Endothelial cell of umbilical vein (primary cell): ENCODE measurements around the gene CFAP57. TPM values are rescaled to one million over a fixed set of nuclear protein-coding genes. Genes with fewer than 3 reads are reported as not detected.

Source experiments
- BruUV-seq: library from RNA; stranded (reverse); fragments of 400-500 nt; replicated peaks from 2 replicates; lab custom pipeline; 2021; lab: Mats Ljungman, UMichigan
- CTCF ChIA-PET: fragments of 300-600, 350-600 bp; sonication (Branson Sonifier 250); formaldehyde crosslinking; loops from one replicate; lab custom pipeline; 2021; ENCODE audit warnings: antibody characterized with exemption, inconsistent platforms; lab: Charles Lee
- POLR2A ChIA-PET: fragments of 300-600, 350-600 bp; sonication (Branson Sonifier 250); formaldehyde crosslinking; loops from one replicate; lab custom pipeline; 2021; ENCODE audit warnings: antibody characterized with exemption, inconsistent platforms; lab: Charles Lee
- DNase-seq: peaks from one replicate; pipeline ENCODE4 v3.0.0-alpha.2; 2011; ENCODE audit warnings: low read depth, low spot score
- FAIRE-seq: peaks from 2 replicates; lab custom pipeline; 2011; peaks lifted over from hg19 to GRCh38; lab: Jason Lieb, UNC
- H2AFZ ChIP-seq: 2 replicates; pipeline ENCODE4 v1.6.0; 2012; ENCODE audit warnings: low read depth, low read length, control low read depth, inconsistent platforms
- H3K27ac ChIP-seq: 2 replicates; pipeline ENCODE4 v1.5.1; 2011; ENCODE audit warnings: low read depth, mild to moderate bottlenecking, control low read depth, low read length, moderate library complexity; ENCODE audit not compliant: insufficient read depth
- H3K27me3 ChIP-seq, 2 experiments: 2 replicates each; pipeline versions ENCODE4 v1.6.0 to v1.6.1; 2011; ENCODE audit warnings: low read length in 2 of 2, mixed read lengths in 1 of 2; ENCODE audit not compliant: control insufficient read depth in 2 of 2, insufficient read depth in 2 of 2
- H3K36me3 ChIP-seq, 2 experiments: 2 replicates in 1 of 2; 3 replicates in 1 of 2; pipeline ENCODE4 v1.5.1; 2011; ENCODE audit warnings: low read length in 2 of 2, mild to moderate bottlenecking in 1 of 2, moderate library complexity in 1 of 2; ENCODE audit not compliant: control insufficient read depth in 2 of 2, insufficient read depth in 2 of 2; ENCODE audit errors: extremely low read depth in 1 of 2
- H3K4me1 ChIP-seq: 3 replicates; pipeline ENCODE4 v1.5.1; 2011; ENCODE audit warnings: mild to moderate bottlenecking, low read length; ENCODE audit not compliant: control insufficient read depth, insufficient read depth; ENCODE audit errors: extremely low read depth
- H3K4me2 ChIP-seq: 2 replicates; pipeline ENCODE4 v1.6.1; 2011; ENCODE audit warnings: low read length, control low read depth, mixed read lengths; ENCODE audit not compliant: insufficient read depth
- H3K4me3 ChIP-seq, 3 experiments: fragments of 200-600 bp in 1 of 3; sonication (generic), shearing (Covaris generic) in 1 of 3; replicated peaks in 1 of 3; 2 replicates each; pipeline ENCODE4 v1.5.1; 2011 to 2016; ENCODE audit warnings: control low read depth in 3 of 3, low read length in 3 of 3, mild to moderate bottlenecking in 2 of 3, inconsistent platforms in 1 of 3, low read depth in 1 of 3, moderate library complexity in 1 of 3; ENCODE audit not compliant: insufficient read depth in 1 of 3
- H3K79me2 ChIP-seq: 2 replicates; pipeline ENCODE4 v1.6.0; 2012; ENCODE audit warnings: low read length, inconsistent platforms; ENCODE audit not compliant: control insufficient read depth, insufficient read depth
- H3K9ac ChIP-seq: replicated peaks from 2 replicates; pipeline ENCODE3; 2011; ENCODE audit warnings: low read length, control low read depth; ENCODE audit not compliant: insufficient read depth; ENCODE audit errors: extremely low read depth
- H3K9me1 ChIP-seq: replicated peaks from 3 replicates; pipeline ENCODE4 v1.6.0; 2011; ENCODE audit warnings: mild to moderate bottlenecking, low read length; ENCODE audit not compliant: control insufficient read depth, insufficient read depth; ENCODE audit errors: extremely low read depth
- H3K9me3 ChIP-seq: replicated peaks from 2 replicates; pipeline ENCODE4 v1.5.1; 2012; ENCODE audit warnings: low read length, inconsistent platforms; ENCODE audit not compliant: control insufficient read depth, insufficient read depth
- H4K20me1 ChIP-seq: replicated peaks from 2 replicates; pipeline ENCODE3; 2011; ENCODE audit warnings: mild to moderate bottlenecking, low read length; ENCODE audit not compliant: control insufficient read depth, insufficient read depth; ENCODE audit errors: extremely low read depth
- CTCF ChIP-seq, 2 donors: IDR thresholded peaks; 1 replicate in 1 of 2; 2 replicates in 1 of 2; pipeline ENCODE4 v1.5.1; 2011; ENCODE audit warnings: low read length in 2 of 2, mild to moderate bottlenecking in 2 of 2, moderate library complexity in 2 of 2, control low read depth in 1 of 2, inconsistent platforms in 1 of 2, low read depth in 1 of 2; ENCODE audit not compliant: insufficient read depth in 1 of 2; ENCODE audit errors: extremely low read depth in 1 of 2
- EZH2 ChIP-seq: IDR thresholded peaks from 2 replicates; pipeline ENCODE4 v1.6.1; 2012; ENCODE audit warnings: borderline replicate concordance, low read depth, mild to moderate bottlenecking, moderate library complexity, low read length, inconsistent platforms; ENCODE audit not compliant: severe bottlenecking
- FOS ChIP-seq: IDR thresholded peaks from 2 replicates; pipeline ENCODE4 v1.6.1; 2011; ENCODE audit warnings: mild to moderate bottlenecking, low read length, moderate library complexity, borderline replicate concordance; ENCODE audit not compliant: insufficient read depth
- GATA2 ChIP-seq: IDR thresholded peaks from 2 replicates; pipeline ENCODE4 v1.7.0; 2011; ENCODE audit warnings: low read depth, mild to moderate bottlenecking, moderate library complexity, mixed read lengths, low read length; ENCODE audit not compliant: insufficient read length, insufficient read depth
- JUN ChIP-seq: IDR thresholded peaks from 2 replicates; pipeline ENCODE4 v1.6.1; 2011; ENCODE audit warnings: borderline replicate concordance, low read depth; ENCODE audit not compliant: insufficient read length, insufficient read depth
- MAX ChIP-seq: IDR thresholded peaks from 2 replicates; pipeline ENCODE4 v1.6.1; 2011; ENCODE audit not compliant: insufficient read depth, insufficient read length
- MYC ChIP-seq: IDR thresholded peaks from one replicate; pipeline ENCODE4 v1.6.1; 2011; ENCODE audit warnings: mild to moderate bottlenecking, low read depth, low read length
- POLR2A ChIP-seq: IDR thresholded peaks from 2 replicates; pipeline ENCODE4 v1.6.1; 2012; ENCODE audit warnings: low read depth, mild to moderate bottlenecking, control low read depth, low read length
- POLR2AphosphoS5 ChIP-seq: IDR thresholded peaks from 2 replicates; pipeline ENCODE4 v1.6.1; 2012; ENCODE audit warnings: low read depth, mild to moderate bottlenecking, control low read depth, low read length, moderate library complexity; ENCODE audit not compliant: insufficient read depth
- dilution Hi-C: fragments of 300-500 bp; cut with MboI; formaldehyde crosslinking; loops from one replicate; pipeline ENCODE4 v1.15.0; 2019; ENCODE audit warnings: low sequenced_read_pairs; ENCODE audit not compliant: extremely low pct_ligation_motif_present
- intact Hi-C: fragments of 100-400 bp; cut with micrococcal nuclease; formaldehyde crosslinking; loops from one replicate; pipeline ENCODE4 v1.10.0; 2022
- polyA plus RNA-seq, 4 experiments: library from polyadenylated mRNA; depleted of rRNA in 3 of 4; stranded (reverse) in 3 of 4; unstranded in 1 of 4; fragments of >200 nt; gene quantifications; 2 replicates each; pipeline versions ENCODE4 v1.2.1 to v1.2.3, GENCODE V29; 2011 to 2012; ENCODE audit warnings: missing spikeins in 1 of 4
- total RNA-seq: library from RNA; stranded (reverse); gene quantifications from 2 replicates; pipeline ENCODE4 v1.2.3, GENCODE V29; 2021

Gene CFAP57
- total and polyA plus RNA-seq, 2 donors (not counting 3 experiments of a cell fraction or from before 2014, with no cell fraction given), result 0.88 to 0.91 TPM

GRCh38 chr1:43280692-43281091 lies 108.6 kb downstream of the CFAP57 start:
- no peak for FAIRE-seq
- dilution Hi-C loops, result no loop called here
- CTCF ChIA-PET, result interaction anchor here (1.4 to 1.5 kb wide), 2 partner anchors 14 to 22 kb away, joined by 3 to 6 read pairs; no protein-coding TSS in a partner anchor
- TF ChIP-seq EZH2, result no peak
- no peak for TF ChIP-seq GATA2
- TF ChIP-seq POLR2A, result no peak
- no peak for TF ChIP-seq MAX
- no peak for TF ChIP-seq JUN
- no peak for TF ChIP-seq FOS
- TF ChIP-seq CTCF (IDR thresholded peaks at IDR 0.05; ENCODE audit: extremely low read depth in 1 of 2, insufficient read depth in 1 of 2, low read depth in 1 of 2, low read length in 2 of 2), result no peak
- no peak for TF ChIP-seq POLR2AphosphoS5
- no peak for TF ChIP-seq MYC
- POLR2A ChIA-PET, result interaction anchor here (0.6 kb wide), 2 partner anchors 20 to 154 kb away, joined by 3 to 10 read pairs; partner anchors contain the start of gene TIE1
- no peaks in the 10 kb centered on the region for H3K9me1 ChIP-seq
- DNase-seq, result no peak
- H3K4me3 ChIP-seq, result no peak overlapping the region
- no peak overlapping the region for H3K4me2 ChIP-seq
- H3K27me3 ChIP-seq, result no peaks in the 10 kb centered on the region
- H4K20me1 ChIP-seq, result no peaks in the 10 kb centered on the region
- H3K27ac ChIP-seq, result no peak overlapping the region
- intact Hi-C loops, result no loop called here
- H3K36me3 ChIP-seq, result no peaks in the 10 kb centered on the region
- H3K9ac ChIP-seq, result no peak overlapping the region
- no TSS peak for BruUV-seq
- no peaks in the 10 kb centered on the region for H3K9me3 ChIP-seq
- H3K4me1 ChIP-seq, result no peaks in the 10 kb centered on the region
- H2AFZ ChIP-seq, result no peak overlapping the region
- H3K79me2 ChIP-seq, result no peaks in the 10 kb centered on the region
